B cell (primary cell): ENCODE data around the gene KANSL1L. TPM values are rescaled to one million over a fixed set of nuclear protein-coding genes. Genes with fewer than 3 reads are reported as not detected.
A peak's percentile ranks its signal among the peaks of the same experiment; 100 is the strongest.

Source experiments
- ATAC-seq: fragments of 200-7000 bp; cut with Tn5 transposase; one replicate; pipeline ENCODE4 v1.10.0; 2021; ENCODE audit warnings: low read depth, mild to moderate bottlenecking, moderate number of reproducible peaks, moderate library complexity
- CTCF ChIA-PET: fragments of 350-600 bp; sonication (Branson Sonifier 250); formaldehyde crosslinking; loops from one replicate; lab custom pipeline; 2021; ENCODE audit warnings: antibody characterized with exemption, inconsistent platforms; lab: Charles Lee
- POLR2A ChIA-PET: fragments of 350-600 bp; sonication (Branson Sonifier 250); formaldehyde crosslinking; loops from one replicate; lab custom pipeline; 2021; ENCODE audit warnings: antibody characterized with exemption; lab: Charles Lee
- DNase-seq: peaks from one replicate; pipeline ENCODE4 v3.0.0; 2013
- H2AFZ ChIP-seq: 2 replicates; pipeline ENCODE4 v1.6.1; 2012; ENCODE audit warnings: mild to moderate bottlenecking, low read depth, low read length; ENCODE audit not compliant: insufficient read depth, poor library complexity, severe bottlenecking
- H3K27ac ChIP-seq, 2 donors: 1 replicate in 1 of 2; 2 replicates in 1 of 2; pipeline ENCODE4 v1.5.1; 2012 to 2013; ENCODE audit warnings: low read length in 2 of 2, mild to moderate bottlenecking in 2 of 2, moderate library complexity in 1 of 2
- H3K27me3 ChIP-seq, 4 experiments: fragments of 200-600 bp in 1 of 4; sonication (generic) in 1 of 4; replicated peaks in 1 of 4; 1 replicate in 2 of 4; 2 replicates in 2 of 4; pipeline versions ENCODE4 v1.6.1 to v1.7.0; 2013 to 2016; ENCODE audit warnings: low read length in 3 of 4, mild to moderate bottlenecking in 2 of 4, mixed read lengths in 1 of 4, moderate library complexity in 1 of 4; ENCODE audit not compliant: insufficient read depth in 4 of 4, control insufficient read depth in 3 of 4; ENCODE audit errors: control extremely low read depth in 1 of 4
- H3K36me3 ChIP-seq, 2 experiments: replicated peaks in 1 of 2; 1 replicate in 1 of 2; 2 replicates in 1 of 2; pipeline versions ENCODE4 v1.6.1 to v1.7.1; 2013; ENCODE audit warnings: low read length in 1 of 2; ENCODE audit not compliant: insufficient read depth in 2 of 2, control insufficient read depth in 1 of 2; ENCODE audit errors: control extremely low read depth in 1 of 2, extremely low read depth in 1 of 2
- H3K4me1 ChIP-seq, 2 donors: fragments of 200-600 bp in 1 of 2; sonication (generic) in 1 of 2; 1 replicate in 1 of 2; 2 replicates in 1 of 2; pipeline versions ENCODE4 v1.5.1 to v1.6.1; 2013 to 2017; ENCODE audit warnings: low read length in 2 of 2; ENCODE audit not compliant: control insufficient read depth in 2 of 2, insufficient read depth in 2 of 2
- H3K4me2 ChIP-seq: replicated peaks from 2 replicates; pipeline ENCODE3; 2012; ENCODE audit warnings: mild to moderate bottlenecking, low read depth, low read length; ENCODE audit not compliant: poor library complexity, severe bottlenecking
- H3K4me3 ChIP-seq, 5 experiments: fragments of 200-600 bp in 1 of 5; sonication (generic) in 1 of 5; 1 replicate in 3 of 5; 2 replicates in 2 of 5; pipeline versions ENCODE4 v1.5.1 to v1.7.0; 2011 to 2016; ENCODE audit warnings: low read length in 4 of 5, mild to moderate bottlenecking in 4 of 5, low read depth in 2 of 5, control low read depth in 1 of 5, moderate library complexity in 1 of 5; ENCODE audit not compliant: insufficient read depth in 1 of 5; ENCODE audit errors: control extremely low read depth in 1 of 5, extremely low read depth in 1 of 5
- H3K79me2 ChIP-seq: fragments of 200-600 bp; sonication (generic); one replicate; pipeline ENCODE4 v1.6.0; 2016; ENCODE audit warnings: low read length; ENCODE audit not compliant: control insufficient read depth, insufficient read depth
- H3K9ac ChIP-seq: fragments of 200-600 bp; sonication (generic); 2 replicates; pipeline ENCODE4 v1.6.1; 2017; ENCODE audit warnings: mild to moderate bottlenecking, low read length, moderate library complexity
- H3K9me3 ChIP-seq, 3 donors: one replicate each; pipeline versions ENCODE4 v1.6.1 to v1.7.1; 2013; ENCODE audit warnings: low read length in 2 of 3; ENCODE audit not compliant: control insufficient read depth in 2 of 3, insufficient read depth in 1 of 3; ENCODE audit errors: control extremely low read depth in 1 of 3
- H4K20me1 ChIP-seq: 2 replicates; pipeline ENCODE4 v1.6.0; 2012; ENCODE audit warnings: mild to moderate bottlenecking, low read length; ENCODE audit not compliant: insufficient read depth, control insufficient read depth, poor library complexity, severe bottlenecking
- H3K27ac Mint-ChIP-seq: one replicate; pipeline ENCODE4 v1.8.0; 2021; ENCODE audit warnings: mixed read lengths
- H3K27me3 Mint-ChIP-seq: one replicate; pipeline ENCODE4 v1.8.0; 2021; ENCODE audit warnings: mixed read lengths
- H3K4me1 Mint-ChIP-seq: one replicate; pipeline ENCODE4 v1.8.0; 2021; ENCODE audit warnings: mixed read lengths
- H3K4me3 Mint-ChIP-seq: one replicate; pipeline ENCODE4 v1.8.0; 2021; ENCODE audit warnings: mixed read lengths
- H3K9me3 Mint-ChIP-seq: one replicate; pipeline ENCODE4 v1.8.0; 2022; ENCODE audit warnings: mixed read lengths; ENCODE audit not compliant: insufficient read depth
- CTCF ChIP-seq: fragments of 200-600 bp; IDR thresholded peaks from one replicate; pipeline ENCODE4 v1.8.0; 2022; ENCODE audit warnings: antibody characterized with exemption, mild to moderate bottlenecking
- EZH2 ChIP-seq: IDR thresholded peaks from 2 replicates; pipeline ENCODE4 v1.6.1; 2012; ENCODE audit warnings: borderline replicate concordance, low read depth, mild to moderate bottlenecking, moderate library complexity, low read length; ENCODE audit not compliant: insufficient read depth, poor library complexity, severe bottlenecking
- WGBS: methylation state at CpG from one replicate; pipeline ENCODE4 v1.1.5; 2013; ENCODE audit warnings: missing lambda C conversion rate; ENCODE audit not compliant: insufficient coverage; 5-methylcytosine and 5-hydroxymethylcytosine counted together
- intact Hi-C: fragments of 100-400 bp; cut with micrococcal nuclease; formaldehyde crosslinking; loops from one replicate; pipeline ENCODE4 v1.10.0; 2022
- polyA plus RNA-seq: library from polyadenylated mRNA; depleted of rRNA; stranded (reverse); fragments of >200 nt; gene quantifications from 2 replicates; pipeline ENCODE4 v1.2.3, GENCODE V29; 2012
- total RNA-seq, 2 donors: library from RNA; stranded (reverse); fragments of 120-200 nt in 1 of 2; gene quantifications; 1 replicate in 1 of 2; 2 replicates in 1 of 2; pipeline versions ENCODE4 v1.2.3 to v1.2.4, GENCODE V29; 2013 to 2022

Gene KANSL1L
- total and polyA plus RNA-seq, 2 donors (not counting 1 experiment from before 2014, with no cell fraction given), result 7.3 to 21.1 TPM

- Mint-ChIP-seq H3K27ac (peak within 1 kb of the TSS; percentile 92), H3K4me1 (peaks cover 45% of the 10 kb centered on the region), H3K4me3 (peak within 1 kb of the TSS; percentile 89), H3K27me3 (peaks cover 3% of the 10 kb centered on the region), H3K9me3 (no peaks in the 10 kb centered on the region)
- H3K4me1 ChIP-seq, result peaks cover 28 to 33% of the 10 kb centered on the region in 2 donors
- H3K9ac ChIP-seq, result peak within 1 kb of the TSS; percentile 78
- H3K27ac ChIP-seq, result peak within 1 kb of the TSS; percentile 68 to 88
- intact Hi-C loops, result loop anchor here (1.0 to 5.0 kb wide), 3 partner anchors 168 to 578 kb away; partner anchors contain the start of genes LANCL1 and MAP2
- CTCF ChIA-PET, result no interaction called here
- H2AFZ ChIP-seq, result peak within 1 kb of the TSS; percentile 99
- peak; percentile 99 for ATAC-seq
- POLR2A ChIA-PET, result no interaction called here
- TF ChIP-seq CTCF, result no peak
- no peak for TF ChIP-seq EZH2
- under 1% methylated on average over 55 of the region's 58 CpGs for WGBS
- H4K20me1 ChIP-seq, result peaks cover 39% of the 10 kb centered on the region
- H3K9me3 ChIP-seq, result peaks cover 0 to 5% (median 0%) of the 10 kb centered on the region in 3 donors
- H3K4me3 ChIP-seq, result peak within 1 kb of the TSS; percentile 79 to 96 (median 93)
- no peaks in the 10 kb centered on the region for H3K27me3 ChIP-seq
- peaks cover 2 to 12% of the 10 kb centered on the region in 2 experiments for H3K36me3 ChIP-seq
- H3K4me2 ChIP-seq, result peak within 1 kb of the TSS; percentile 83
- peak; percentile 97 for DNase-seq
- H3K79me2 ChIP-seq, result peaks cover 50% of the 10 kb centered on the region
These were observed 168.8 kb downstream of the KANSL1L start, which contains the start of gene RPE for GRCh38 chr2:210002158-210003157. Gene RPE, plus strand, starts transcription at chr2:210002638. Its CDS starts 24 bp downstream, at chr2:210002662.
